Amniotic epithelial cell (primary cell): Measurements from ENCODE around the gene PSMC5.
A peak's percentile ranks its signal among the peaks of the same experiment; 100 is the strongest.
"Not testable (repeated sequence)": the region's sequence is repeated elsewhere in the genome, so short reads cannot be mapped to it uniquely, and the experiment has no call there.

Source experiments
- DNase-seq: peaks from one replicate; pipeline ENCODE4 v3.0.0-alpha.2; 2010; ENCODE audit warnings: low read depth

PSMC5 gene

GRCh38 chr17:63840591-63841349 lies 13.5 kb downstream of the PSMC5 start:
- DNase-seq: no peak

- peak; percentile 23 for DNase-seq
Observed at GRCh38 chr17:63841350-63842172, 14.3 kb downstream of the PSMC5 start.

DNA sequence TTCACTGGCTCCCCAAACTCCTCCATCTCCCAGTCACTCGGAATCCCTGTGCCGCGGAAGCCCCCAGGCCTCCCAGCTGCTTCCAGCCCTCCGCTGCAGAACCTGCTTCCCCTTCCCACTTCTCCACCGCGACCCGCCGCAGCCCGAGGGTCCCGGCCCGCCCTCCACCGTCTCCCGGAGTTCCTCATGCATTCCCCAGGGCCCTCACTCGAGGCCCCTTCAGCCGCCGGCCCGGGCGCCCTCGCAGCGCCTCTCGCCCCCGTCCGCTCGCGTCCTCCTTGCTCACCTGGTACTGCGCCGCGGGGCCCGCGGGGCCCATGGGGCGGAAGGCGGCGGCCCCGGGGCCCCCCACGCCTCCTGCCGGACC lies 14.9 kb downstream of the PSMC5 start:
- no peak for DNase-seq

- DNase-seq: peak; percentile 99
Observed at GRCh38 chr17:63842540-63843386, 15.5 kb downstream of the PSMC5 start, which contains the start of gene SMARCD2. SMARCD2 (minus strand) TSS chr17:63842685; CDS start chr17:63842674, 11 bp downstream.

DNA sequence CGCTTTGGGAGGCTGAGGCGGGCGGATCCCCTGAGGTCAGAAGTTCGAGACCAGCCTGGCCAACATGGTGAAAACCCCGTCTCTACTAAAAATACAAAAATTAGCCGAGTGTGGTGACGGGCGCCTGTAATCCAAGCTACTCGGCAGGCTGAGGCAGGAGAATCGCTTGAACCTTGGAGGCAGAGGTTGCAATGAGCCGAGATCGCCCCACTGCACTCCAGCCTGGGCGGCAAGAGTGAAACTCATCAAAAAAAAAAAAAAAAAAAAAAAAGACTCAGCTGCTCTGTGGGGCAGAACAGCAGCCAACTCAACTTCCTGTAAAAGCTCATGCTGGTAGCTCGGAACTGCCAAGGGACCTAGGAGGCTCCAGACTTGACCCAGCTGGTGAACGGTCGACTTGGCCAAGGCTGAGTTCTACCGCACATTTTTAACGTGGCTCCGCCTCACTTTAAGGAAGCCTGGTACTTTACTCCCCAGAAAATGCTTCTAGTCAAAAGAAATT lies 16.2 kb downstream of the PSMC5 start:
- DNase-seq: peak; percentile 20

GRCh38 chr17:63843910-63844677 lies 16.9 kb downstream of the PSMC5 start:
- no peak for DNase-seq

- no peak for DNase-seq
Observed at GRCh38 chr17:63845509-63845908, 18.3 kb downstream of the PSMC5 start.

GRCh38 chr17:63847525-63848249 lies 20.5 kb downstream of the PSMC5 start:
- no peak for DNase-seq

GRCh38 chr17:63848834-63849689 lies 21.8 kb downstream of the PSMC5 start:
- DNase-seq: peak; percentile 86

GRCh38 chr17:63850401-63850800 lies 23.2 kb downstream of the PSMC5 start:
- DNase-seq: no peak

DNA sequence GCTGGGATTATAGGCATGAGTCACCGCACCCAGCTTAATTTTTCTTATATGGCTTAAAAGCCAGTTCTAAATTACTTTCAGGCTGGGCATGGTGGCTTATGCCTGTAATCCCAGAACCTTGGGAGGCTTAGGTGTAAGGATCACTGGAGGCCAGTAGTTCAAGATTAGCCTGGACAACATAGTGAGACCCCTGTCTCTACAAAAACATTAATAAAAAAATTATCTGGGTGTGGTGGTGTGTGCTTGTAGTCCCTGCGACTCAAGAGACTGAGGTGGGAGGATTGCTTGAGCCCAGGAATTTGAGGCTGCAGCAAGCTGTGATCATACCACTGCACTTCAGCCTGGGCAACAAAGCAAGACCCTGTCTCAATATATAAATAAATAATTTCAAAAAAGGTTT lies 26.0 kb downstream of the PSMC5 start:
- no peak for DNase-seq

GRCh38 chr17:63854709-63855108 lies 27.5 kb downstream of the PSMC5 start:
- no peak for DNase-seq

GRCh38 chr17:63855185-63855584 lies 28.0 kb downstream of the PSMC5 start:
- DNase-seq: no peak

DNA sequence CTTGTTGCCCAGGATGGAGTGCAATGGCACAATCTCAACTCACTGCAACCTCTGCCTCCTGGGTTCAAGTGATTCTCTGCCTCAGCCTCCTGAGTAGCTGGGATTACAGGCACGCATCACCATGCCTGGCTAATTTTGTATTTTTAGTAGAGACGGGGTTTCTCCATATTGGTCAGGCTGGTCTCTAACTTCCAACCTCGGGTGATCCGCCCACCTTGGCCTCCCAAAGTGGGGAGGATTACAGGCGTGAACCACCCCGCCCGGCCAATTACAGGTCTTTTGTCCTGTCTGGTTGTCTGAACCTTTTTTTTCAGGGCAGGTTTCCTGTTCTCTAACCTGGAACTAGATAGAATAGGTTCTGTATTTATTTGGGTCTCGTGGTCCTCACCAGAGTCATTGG lies 29.2 kb downstream of the PSMC5 start:
- DNase-seq: not testable (repeated sequence)

DNA sequence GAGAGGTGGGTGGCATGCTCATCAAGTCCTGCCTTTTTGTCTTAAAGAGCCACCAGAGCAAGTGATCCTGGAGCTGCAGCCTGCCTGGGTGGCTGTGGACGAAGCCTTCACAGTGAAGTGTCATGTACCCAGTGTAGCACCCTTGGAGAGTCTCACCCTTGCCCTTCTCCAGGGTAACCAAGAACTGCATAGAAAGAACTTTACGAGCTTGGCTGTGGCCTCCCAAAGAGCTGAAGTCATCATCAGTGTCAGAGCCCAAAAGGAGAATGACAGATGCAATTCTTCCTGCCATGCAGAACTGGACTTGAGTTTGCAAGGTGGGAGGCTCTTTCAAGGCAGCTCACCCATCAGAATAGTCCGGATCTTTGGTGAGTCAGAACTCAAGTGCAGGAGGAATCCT lies 32.0 kb downstream of the PSMC5 start:
- DNase-seq: no peak

GRCh38 chr17:63866625-63867024 lies 39.4 kb downstream of the PSMC5 start:
- DNase-seq: not testable (repeated sequence)

DNA sequence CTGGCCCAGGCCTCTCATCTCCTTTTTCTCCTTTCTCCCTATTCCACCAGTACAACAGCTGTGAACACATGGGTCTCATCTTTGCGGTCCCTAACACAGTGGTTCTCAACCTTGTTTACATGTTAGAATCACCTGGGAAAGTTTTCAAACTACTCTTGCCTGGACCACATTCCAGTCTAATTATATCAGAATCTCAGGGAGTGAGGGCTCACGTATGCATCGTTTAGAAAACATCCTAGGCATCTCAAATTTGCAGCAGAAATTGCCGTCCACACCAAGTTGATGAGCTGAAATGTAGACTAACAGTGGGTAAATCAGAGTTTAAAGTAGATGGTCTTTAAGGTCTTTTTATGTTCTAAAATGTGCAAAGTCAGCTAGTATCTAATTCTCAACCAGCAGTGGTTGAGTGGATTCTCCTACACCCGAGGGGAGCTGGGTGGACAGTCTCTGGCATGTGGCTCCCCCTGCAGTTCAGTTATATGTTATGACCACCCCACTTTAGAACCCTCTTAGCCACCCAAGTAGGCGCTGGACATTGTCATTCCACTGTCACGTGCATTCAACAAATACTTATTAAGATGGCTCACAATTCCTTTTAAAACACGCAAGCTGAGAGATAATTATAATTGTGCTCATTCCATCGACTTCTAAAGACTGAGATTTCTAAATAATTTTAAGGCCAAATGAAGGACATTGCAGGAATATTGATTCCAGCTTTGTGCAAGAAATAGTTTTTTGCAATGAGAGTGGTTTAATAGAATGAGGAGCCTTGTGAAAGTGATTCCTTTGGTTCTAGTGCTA lies 42.5 kb downstream of the PSMC5 start:
- peak; percentile 26 for DNase-seq

DNA sequence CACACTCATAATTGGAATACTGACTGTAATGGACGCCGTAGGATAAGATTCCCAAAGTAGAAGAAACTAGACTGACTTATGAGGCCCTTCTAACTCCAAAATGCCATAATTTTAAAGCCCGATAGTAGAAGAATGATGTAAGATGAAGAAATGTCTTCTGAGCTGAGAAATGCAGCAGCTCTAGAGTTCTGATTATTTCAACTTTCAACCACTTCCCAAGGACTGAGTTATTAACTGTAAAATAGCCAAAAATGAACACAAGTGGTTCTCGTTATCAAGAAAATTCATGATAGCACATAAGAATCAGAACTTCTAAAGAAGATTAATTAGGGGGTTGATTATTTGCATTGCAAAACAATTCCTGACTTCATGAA lies 43.0 kb downstream of the PSMC5 start:
- DNase-seq: not testable (repeated sequence)
